Smooth muscle cell (in vitro differentiated cells): ENCODE results near the gene ZNF497. TPM values are rescaled to one million over a fixed set of nuclear protein-coding genes. Genes with fewer than 3 reads are reported as not detected.
"Not testable (repeated sequence)": the region's sequence is repeated elsewhere in the genome, so short reads cannot be mapped to it uniquely, and the experiment has no call there.

Source experiments
- DNase-seq: peaks from one replicate; lab custom pipeline; 2025; ENCODE audit not compliant: unreplicated experiment; lab: John Stamatoyannopoulos, UW
- H2AFZ ChIP-seq: fragments of 200-600 bp; sonication (generic); 2 replicates; pipeline ENCODE4 v1.6.0; 2016; ENCODE audit warnings: antibody characterized with exemption, low read depth, mild to moderate bottlenecking
- H3F3A ChIP-seq: fragments of 200-600 bp; sonication (generic); 2 replicates; pipeline ENCODE4 v1.6.0; 2017; ENCODE audit warnings: antibody characterized with exemption, low read depth
- H3K27ac ChIP-seq: fragments of 200-600 bp; sonication (generic); 2 replicates; pipeline ENCODE4 v1.5.1; 2016; ENCODE audit warnings: low read depth, mild to moderate bottlenecking
- H3K27me3 ChIP-seq: fragments of 200-600 bp; sonication (generic); 2 replicates; pipeline ENCODE4 v1.6.1; 2016; ENCODE audit warnings: low read depth, mild to moderate bottlenecking
- H3K36me3 ChIP-seq: fragments of 200-600 bp; sonication (generic); 2 replicates; pipeline ENCODE4 v1.5.1; 2016; ENCODE audit warnings: low read depth
- H3K4me1 ChIP-seq: fragments of 200-600 bp; sonication (generic); 2 replicates; pipeline ENCODE4 v1.5.1; 2016; ENCODE audit warnings: low read depth
- H3K4me2 ChIP-seq: fragments of 200-600 bp; sonication (generic); 2 replicates; pipeline ENCODE4 v1.6.0; 2016; ENCODE audit warnings: mild to moderate bottlenecking
- H3K4me3 ChIP-seq: fragments of 200-600 bp; sonication (generic); 2 replicates; pipeline ENCODE4 v1.5.1; 2016; ENCODE audit warnings: mild to moderate bottlenecking
- H3K79me2 ChIP-seq: fragments of 200-600 bp; sonication (generic); 2 replicates; pipeline ENCODE4 v1.6.0; 2016; ENCODE audit warnings: low read depth, mild to moderate bottlenecking
- H3K9ac ChIP-seq: fragments of 200-600 bp; sonication (generic); 2 replicates; pipeline ENCODE4 v1.6.0; 2016; ENCODE audit warnings: low read depth
- H3K9me3 ChIP-seq: fragments of 200-600 bp; sonication (generic); replicated peaks from 2 replicates; pipeline ENCODE4 v1.5.1; 2016; ENCODE audit warnings: low read depth
- H4K20me1 ChIP-seq: fragments of 200-600 bp; sonication (generic); 2 replicates; pipeline ENCODE4 v1.6.0; 2016; ENCODE audit warnings: low read depth
- CTCF ChIP-seq: fragments of 200-600 bp; sonication (generic); IDR thresholded peaks from 2 replicates; pipeline ENCODE4 v1.5.1; 2017; ENCODE audit warnings: borderline replicate concordance, mild to moderate bottlenecking, antibody characterized with exemption; ENCODE audit not compliant: insufficient read depth, poor library complexity, severe bottlenecking
- WGBS: methylation state at CpG from one replicate; pipeline ENCODE4 v1.1.7; 2016; ENCODE audit warnings: low lambda C conversion rate; 5-methylcytosine and 5-hydroxymethylcytosine counted together
- polyA plus RNA-seq: library from polyadenylated mRNA; unstranded; fragments of >200 nt; fragmentation: Nextera tagmentation; extraction: Ambion mirVana; gene quantifications from 2 replicates; pipeline ENCODE4 v1.2.1, GENCODE V29; 2016
- total RNA-seq: library from RNA; depleted of rRNA; stranded (reverse); fragments of >200 nt; gene quantifications from 2 replicates; pipeline ENCODE4 v1.2.3, GENCODE V29; 2014

The ZNF497 gene
- total and polyA plus RNA-seq, 2 experiments from 2014 or later = 0.58 to 4.6 TPM

GRCh38 chr19:58407658-58408151 lies 45.2 kb upstream of the ZNF497 start:
- no peaks in the 10 kb centered on the region for H3F3A ChIP-seq
- H3K27me3 ChIP-seq = no peaks in the 10 kb centered on the region
- peaks cover 21% of the 10 kb centered on the region for H3K79me2 ChIP-seq
- no peak for DNase-seq
- H3K4me3 ChIP-seq = peak overlapping the region; percentile 88
- no peaks in the 10 kb centered on the region for H3K4me1 ChIP-seq
- H3K27ac ChIP-seq = peak overlapping the region; percentile 85
- H4K20me1 ChIP-seq = no peaks in the 10 kb centered on the region
- H3K4me2 ChIP-seq = peak overlapping the region; percentile 96
- H3K36me3 ChIP-seq = no peaks in the 10 kb centered on the region
- no peak for TF ChIP-seq CTCF
- no peaks in the 10 kb centered on the region for H3K9me3 ChIP-seq
- H2AFZ ChIP-seq = peak overlapping the region; percentile 71
- peak overlapping the region; percentile 91 for H3K9ac ChIP-seq
- WGBS = 16% methylated on average over 22 of the region's 22 CpGs

- no peak for DNase-seq
- Histone ChIP-seq H3K9ac (peak overlapping the region; percentile 91), H3K4me2 (peak overlapping the region; percentile 96), H3K4me1 (peaks cover 4% of the 10 kb centered on the region), H2AFZ (no peak overlapping the region), H3F3A (no peaks in the 10 kb centered on the region), H3K9me3 (no peaks in the 10 kb centered on the region), H3K36me3 (no peaks in the 10 kb centered on the region), H3K4me3 (peak overlapping the region; percentile 88), H4K20me1 (no peaks in the 10 kb centered on the region), H3K27ac (peak overlapping the region; percentile 85), H3K27me3 (no peaks in the 10 kb centered on the region), H3K79me2 (peaks cover 21% of the 10 kb centered on the region)
- peak; percentile 50 for TF ChIP-seq CTCF
- WGBS = 81% methylated on average over 10 of the region's 10 CpGs
These were observed 44.5 kb upstream of the ZNF497 start for GRCh38 chr19:58406818-58407657.

GRCh38 chr19:58403920-58404478 lies 41.4 kb upstream of the ZNF497 start:
- WGBS = 80% methylated on average over 5 of the region's 5 CpGs

GRCh38 chr19:58401840-58402421 lies 39.4 kb upstream of the ZNF497 start:
- H3K27ac ChIP-seq = peak overlapping the region; percentile 72
- no peak for TF ChIP-seq CTCF
- no peaks in the 10 kb centered on the region for H3K9me3 ChIP-seq
- no peaks in the 10 kb centered on the region for H4K20me1 ChIP-seq
- H3K36me3 ChIP-seq = no peaks in the 10 kb centered on the region
- WGBS = 20% methylated on average over 23 of the region's 23 CpGs
- no peaks in the 10 kb centered on the region for H3F3A ChIP-seq
- H3K79me2 ChIP-seq = peaks cover 6% of the 10 kb centered on the region
- H3K4me3 ChIP-seq = peak overlapping the region; percentile 64
- H3K9ac ChIP-seq = peak overlapping the region; percentile 75
- peaks cover 13% of the 10 kb centered on the region for H3K4me1 ChIP-seq
- no peak for DNase-seq
- no peaks in the 10 kb centered on the region for H3K27me3 ChIP-seq
- no peak overlapping the region for H2AFZ ChIP-seq
- H3K4me2 ChIP-seq = peak overlapping the region; percentile 94

More at GRCh38 chr19:58403920-58404478, 41.4 kb upstream of the ZNF497 start:
- not testable (repeated sequence) for H3K4me2 ChIP-seq, H3K27ac ChIP-seq, DNase-seq, H3K79me2 ChIP-seq, H4K20me1 ChIP-seq, H3K36me3 ChIP-seq, H3F3A ChIP-seq, H3K27me3 ChIP-seq, H2AFZ ChIP-seq, H3K9me3 ChIP-seq, H3K9ac ChIP-seq, H3K4me3 ChIP-seq
- peaks cover 13% of the 10 kb centered on the region for H3K4me1 ChIP-seq
